ENCODE data around the gene MVB12B.

DNA sequence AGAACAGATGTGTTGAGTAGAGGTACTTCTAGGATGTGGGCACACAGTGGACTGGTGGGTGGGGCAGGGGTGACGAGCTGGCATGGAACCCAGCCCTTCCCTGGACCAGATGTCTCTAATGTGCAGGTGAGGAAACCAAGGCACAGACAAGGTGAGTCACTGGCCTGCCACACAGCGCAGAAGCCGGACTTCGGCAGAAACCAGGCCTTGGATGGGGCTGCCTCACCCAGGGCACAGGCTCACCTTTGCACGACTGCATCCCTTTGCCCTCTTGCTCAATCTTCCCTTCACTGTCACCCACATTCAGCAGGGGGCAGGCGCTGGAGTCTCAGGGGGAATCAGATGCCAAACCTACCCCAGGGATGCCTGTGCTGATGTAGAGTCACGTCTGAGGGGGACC is 221.7 kb downstream of the MVB12B start:
- TF ChIP-seq CTCF (IDR thresholded peaks at IDR 0.05) (no peak), POLR2A (IDR thresholded peaks at IDR 0.05) (no peak)

Data from testis (tissue), 2 donors.